Retina (tissue), 1 donor: ENCODE measurements around the gene EIF4G3.

ENCODE experiments used
- DNase-seq: peaks from one replicate; pipeline ENCODE4 v3.0.0-alpha.2; 2016

The EIF4G3 gene

DNA sequence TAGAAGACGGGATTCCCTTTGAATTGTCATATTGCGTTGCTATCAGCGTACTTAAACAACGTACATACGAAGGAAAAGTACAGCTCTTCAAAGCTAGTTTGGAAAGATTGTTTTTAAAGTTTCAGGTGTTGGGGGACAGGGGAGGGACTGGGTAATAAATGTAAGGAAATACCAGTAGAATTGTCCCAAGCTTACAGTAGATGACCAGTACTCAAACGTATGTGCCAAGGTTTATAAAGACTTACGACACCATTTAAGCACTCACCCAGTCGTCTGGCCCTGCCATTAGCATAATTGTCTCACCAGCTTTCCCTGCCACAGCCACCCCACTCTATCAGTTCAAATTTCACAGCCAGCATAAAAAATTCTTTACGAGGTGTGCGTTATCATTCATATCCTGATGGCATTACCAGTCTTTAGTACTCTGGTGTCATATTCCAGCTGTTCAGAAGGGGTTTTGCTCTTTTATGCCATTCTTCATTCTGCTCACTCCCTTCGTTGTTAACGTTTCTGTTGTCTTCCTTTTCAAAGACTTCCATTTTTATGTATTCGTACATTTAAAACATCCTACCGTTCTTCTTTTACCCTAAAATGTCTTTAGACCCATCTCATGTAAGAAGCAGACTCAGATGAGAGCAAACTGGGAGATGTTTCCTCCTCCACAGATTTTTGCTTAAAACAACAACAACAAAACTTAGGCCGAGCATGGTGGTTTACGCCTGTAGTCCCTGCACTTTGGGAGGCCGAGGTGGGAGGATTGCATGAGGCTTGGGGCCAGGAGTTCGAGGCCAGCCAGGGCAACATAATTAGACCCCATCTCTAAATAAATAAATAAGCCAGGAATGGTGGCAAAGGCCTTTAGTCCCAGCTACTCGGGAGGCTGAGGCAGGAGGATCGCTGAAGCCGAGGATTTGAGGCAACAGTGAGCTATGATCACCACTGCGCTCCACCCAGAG lies 388.6 kb downstream of the EIF4G3 start:
- DNase-seq: no peak

DNA sequence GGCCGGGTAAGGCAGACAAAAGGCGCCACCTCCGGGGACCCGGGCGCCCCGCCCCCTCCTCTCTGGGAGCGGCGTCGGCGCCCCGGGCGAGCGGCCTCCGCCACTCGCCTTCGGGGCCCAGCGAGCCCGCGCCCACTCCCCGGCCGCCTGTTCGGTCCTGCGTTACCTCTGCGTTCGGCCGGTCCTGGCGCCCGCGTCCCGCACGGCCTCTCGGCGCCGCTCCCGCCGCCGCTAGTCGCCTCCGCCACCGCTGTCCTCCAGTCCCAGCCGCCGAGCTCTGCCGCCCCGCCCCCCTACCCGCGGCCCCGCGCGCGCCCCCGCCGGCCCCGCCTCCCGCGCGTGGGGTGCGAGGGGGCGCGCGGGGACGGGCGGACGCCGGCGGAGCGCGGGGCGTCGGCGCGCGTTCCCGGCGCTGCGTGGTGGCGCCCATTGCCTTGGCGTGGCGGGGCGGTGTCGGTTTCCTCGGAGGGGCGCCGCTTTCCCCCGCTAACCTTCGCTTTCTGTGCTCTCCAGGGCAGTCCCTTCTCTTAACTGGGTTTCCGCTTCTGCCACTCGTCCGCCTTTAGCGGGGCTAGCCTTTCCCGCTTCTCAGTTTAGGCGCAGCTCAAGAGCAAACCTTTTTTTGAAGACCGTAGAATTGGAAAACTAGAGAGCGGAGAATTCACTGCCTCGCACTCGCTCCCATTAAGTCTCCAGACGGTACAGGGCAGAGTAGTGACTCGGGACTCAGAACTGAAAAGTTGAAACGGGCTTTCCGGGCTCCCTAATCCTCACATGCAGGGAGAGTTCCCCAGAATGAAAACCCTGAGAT lies 389.5 kb downstream of the EIF4G3 start, which contains the start of gene HP1BP3:
Gene HP1BP3, minus strand, starts transcription at position 279 of the 811 bp plus-strand sequence. CDS start 6,867 bp downstream, outside the sequence.
- peak; percentile 83 for DNase-seq

DNA sequence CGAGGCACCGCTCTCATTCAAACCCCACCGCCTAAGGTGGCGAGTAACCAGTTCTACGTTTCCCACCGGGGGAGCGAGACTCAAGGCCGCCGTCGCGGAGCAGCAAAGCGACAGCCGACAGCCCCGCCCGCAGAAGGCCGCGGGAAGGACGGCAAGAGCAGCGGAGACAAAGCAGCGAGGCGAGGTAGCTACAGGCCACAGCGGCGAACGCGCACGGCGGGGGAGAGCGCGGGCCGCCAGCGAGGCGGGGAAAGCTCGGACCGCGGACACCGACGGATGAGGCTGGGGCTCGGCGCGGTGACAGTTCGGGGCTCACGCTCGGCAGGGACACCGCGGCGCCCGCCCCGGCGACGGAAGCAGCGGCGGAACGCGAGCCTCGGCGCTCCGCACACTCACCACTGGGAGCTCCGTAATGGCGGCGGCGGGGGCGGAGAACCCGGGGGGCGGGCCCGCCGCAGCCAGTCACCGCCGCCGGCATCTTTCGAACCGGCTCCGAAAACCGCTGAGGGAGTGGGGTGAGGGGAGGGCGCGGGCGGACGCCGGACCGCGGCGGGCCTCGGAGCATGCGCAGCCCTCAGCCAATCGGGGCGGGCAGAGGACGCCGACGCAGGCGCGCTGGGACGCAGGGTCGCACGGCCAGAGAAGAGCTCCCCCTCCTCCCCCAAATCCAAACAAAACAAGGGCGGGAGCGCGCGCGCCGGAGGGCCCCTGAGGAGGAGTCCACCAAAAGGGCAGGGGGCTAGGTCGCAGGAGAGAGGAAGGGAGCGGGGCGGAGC lies 390.3 kb downstream of the EIF4G3 start:
- DNase-seq: peak; percentile 98

DNA sequence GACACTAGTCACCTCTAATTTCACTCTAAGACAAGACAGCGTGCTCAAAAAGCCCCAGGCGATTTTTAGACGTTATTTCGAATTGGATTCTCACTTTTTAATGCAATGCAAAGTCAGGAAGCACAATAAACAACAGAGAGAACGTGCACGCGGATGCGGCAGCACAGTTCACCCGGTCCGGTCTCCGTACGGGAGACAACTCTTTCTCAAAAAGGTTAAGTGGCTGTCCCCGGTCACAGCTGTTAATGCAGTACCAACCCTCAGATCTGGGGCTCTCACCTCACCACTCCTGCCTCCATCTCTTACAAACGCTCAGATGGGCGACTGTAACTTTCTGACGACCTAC lies 390.8 kb downstream of the EIF4G3 start:
- no peak for DNase-seq

DNA sequence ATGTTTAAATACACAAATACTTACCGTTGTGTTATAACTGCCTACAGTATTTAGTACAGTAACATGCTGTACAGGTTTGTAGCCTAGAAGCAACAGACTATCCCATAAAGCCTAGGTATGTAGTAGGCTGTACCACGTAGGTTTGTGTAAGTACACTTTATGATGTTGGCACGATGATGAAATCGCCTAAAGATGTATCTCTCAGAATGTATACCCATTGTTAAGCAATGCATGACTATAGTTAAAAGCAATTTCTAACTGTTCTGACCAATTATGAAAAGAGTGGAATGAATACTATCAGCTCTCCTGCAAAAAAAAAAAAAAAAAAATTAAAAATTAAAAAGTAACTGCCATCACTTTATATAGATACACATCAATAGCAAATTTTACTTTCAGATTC lies 401.0 kb downstream of the EIF4G3 start:
- no peak for DNase-seq

DNA sequence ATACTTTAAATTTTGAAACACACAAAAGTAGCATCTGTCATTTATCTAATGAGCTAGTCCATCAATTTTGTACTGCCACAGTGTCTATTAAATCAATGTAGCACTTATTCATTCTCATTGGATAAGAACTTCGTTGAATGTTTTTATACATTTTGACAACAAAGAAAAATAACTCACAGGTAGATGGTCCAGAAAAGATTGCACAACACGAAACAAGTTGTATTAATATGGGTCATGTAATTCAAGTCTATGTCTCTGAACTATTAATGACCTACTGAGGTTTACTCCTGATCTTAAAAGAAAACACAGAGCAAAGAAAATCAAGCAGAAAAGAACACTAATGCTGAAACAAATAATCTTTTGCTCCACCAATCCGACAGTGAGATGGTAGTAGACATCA lies 404.9 kb downstream of the EIF4G3 start:
- DNase-seq: no peak

DNA sequence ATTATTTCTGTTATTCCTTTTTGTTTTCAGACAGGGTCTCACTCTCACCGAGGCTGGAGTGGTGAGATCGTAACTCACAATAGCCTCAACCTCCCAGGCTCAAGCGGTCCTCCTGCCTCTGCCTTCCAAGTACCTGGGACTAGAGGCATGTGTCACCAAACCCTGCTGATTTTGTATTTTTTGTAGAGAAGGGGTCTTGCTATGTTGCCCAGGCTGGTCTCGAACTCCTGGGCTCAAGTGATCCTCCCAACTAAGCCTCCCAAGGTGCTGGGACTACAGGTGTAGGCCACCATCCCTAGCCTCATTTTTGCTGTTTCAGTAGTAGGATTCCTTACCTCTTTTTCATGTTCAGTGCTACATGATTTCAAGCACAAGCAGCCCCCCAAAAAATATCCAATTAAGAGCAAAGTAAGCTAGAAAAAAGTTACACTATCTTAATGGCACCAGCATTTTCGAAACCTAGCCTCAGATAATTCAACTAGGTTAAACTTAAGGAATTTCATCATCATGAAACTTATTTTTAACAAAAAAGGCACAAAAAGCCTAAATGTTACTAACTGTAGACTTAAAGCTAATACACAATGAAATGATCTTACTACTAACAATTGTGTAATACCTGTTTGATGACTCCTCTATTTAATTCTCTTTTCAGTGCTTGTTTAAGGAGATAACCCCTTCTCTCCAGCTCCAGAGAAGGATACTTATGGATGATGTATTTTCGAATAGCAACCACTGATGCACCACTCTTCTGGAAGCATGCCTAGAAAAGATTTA lies 406.2 kb downstream of the EIF4G3 start:
- no peak for DNase-seq

DNA sequence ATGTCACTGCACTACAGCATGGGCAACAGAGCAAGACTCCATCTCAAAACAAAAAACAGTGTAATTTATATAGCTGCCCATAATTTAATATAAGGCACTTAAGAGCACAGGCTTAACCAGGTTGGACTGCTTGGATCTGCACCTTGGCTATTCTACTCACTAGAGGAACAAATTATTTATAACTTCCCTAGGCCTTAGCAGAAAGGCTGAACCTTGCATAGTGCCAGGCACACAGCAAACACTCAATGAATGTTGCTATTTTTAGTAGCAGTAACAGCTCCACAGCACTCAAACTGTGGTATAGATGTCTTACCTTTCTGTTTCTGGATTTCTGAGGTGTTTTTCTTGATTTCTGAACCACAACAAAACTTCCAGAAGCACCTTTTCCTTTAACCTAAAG lies 409.4 kb downstream of the EIF4G3 start:
- no peak for DNase-seq

DNA sequence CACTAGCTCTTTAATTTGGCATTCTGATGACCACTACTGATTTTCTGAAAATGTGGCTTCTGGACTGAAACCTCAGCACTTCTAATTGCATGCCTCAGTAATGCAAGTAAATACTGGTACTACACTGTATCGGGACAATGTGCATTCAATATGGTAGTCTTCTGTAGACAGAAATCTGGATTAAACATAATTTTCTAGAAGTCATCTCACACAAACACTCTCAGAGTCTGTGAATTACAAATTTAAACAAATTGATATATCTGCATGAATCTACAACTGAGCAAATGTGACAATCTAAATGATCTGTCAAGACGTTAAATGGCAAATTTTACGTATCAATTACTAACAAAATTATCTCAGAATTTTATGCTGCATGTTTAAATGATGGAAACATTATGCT lies 413.3 kb downstream of the EIF4G3 start:
- no peak for DNase-seq

DNA sequence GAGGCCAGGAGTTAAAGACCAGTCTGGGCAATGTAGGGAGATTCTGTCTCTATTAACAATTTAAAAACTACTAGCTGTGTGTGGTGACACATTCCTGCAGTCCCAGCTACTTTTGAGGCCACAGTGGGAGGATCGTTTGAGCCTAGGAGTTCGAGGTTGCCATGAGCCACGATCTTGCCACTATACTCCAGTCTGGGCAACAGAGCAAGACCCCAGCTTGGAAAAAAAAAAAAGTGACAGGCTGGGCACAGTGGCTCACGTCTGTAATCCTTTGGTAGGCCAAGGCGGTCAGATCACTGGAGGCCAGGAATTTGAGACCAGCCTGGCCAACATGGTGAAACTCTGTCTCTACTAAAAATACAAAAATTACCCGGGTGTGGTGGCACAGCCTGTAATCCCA lies 416.4 kb downstream of the EIF4G3 start:
- no peak for DNase-seq
